Measurements from ENCODE around the gene CENPF. TPM values are rescaled to one million over a fixed set of nuclear protein-coding genes. Genes with fewer than 3 reads are reported as not detected.
"Not testable (repeated sequence)": the region's sequence is repeated elsewhere in the genome, so short reads cannot be mapped to it uniquely, and the experiment has no call there.

Gene CENPF
- polyA plus RNA-seq, 1 donor from 2014 or later = 5.4 TPM

GRCh38 chr1:214609692-214610091 is 6.7 kb downstream of the CENPF start (continued):
- no peak for TF ChIP-seq REST (IDR thresholded peaks at IDR 0.05; ENCODE audit: borderline replicate concordance)

DNA sequence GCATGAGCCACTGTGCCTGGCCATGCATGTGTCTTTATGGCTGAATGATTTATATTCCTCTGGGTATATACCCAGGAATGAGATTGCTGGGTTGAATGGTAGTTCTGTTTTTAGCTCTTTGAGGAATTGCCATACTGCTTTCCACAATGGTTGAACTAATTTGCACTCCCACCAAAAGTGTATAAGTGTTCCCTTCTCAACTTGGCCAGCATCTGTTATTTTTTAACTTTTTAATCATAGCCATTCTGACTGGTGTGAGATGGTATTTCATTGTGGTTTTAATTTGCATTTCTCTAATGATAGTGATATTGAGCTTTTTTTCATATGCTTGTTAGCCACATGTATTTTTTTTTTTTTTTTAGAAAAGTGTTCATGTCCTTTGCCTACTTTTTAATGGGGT is 7.1 kb downstream of the CENPF start:
- not testable (repeated sequence) for H3F3A ChIP-seq (ENCODE audit: insufficient read depth, low read length, poor library complexity, severe bottlenecking); H3K9me2 ChIP-seq (ENCODE audit: insufficient read depth, low read length); H3K4me3 ChIP-seq (ENCODE audit: low read length); H2AFZ ChIP-seq (ENCODE audit: low read depth, low read length); H4K20me1 ChIP-seq (ENCODE audit: insufficient read depth); H3K27me3 ChIP-seq (ENCODE audit: insufficient read depth, low read depth, low read length); H3K9me3 ChIP-seq (ENCODE audit: low read length); H3K4me2 ChIP-seq (ENCODE audit: low read length); H3K36me3 ChIP-seq (ENCODE audit: insufficient read depth, low read length); H3K27ac ChIP-seq (ENCODE audit: low read length); H3K9ac ChIP-seq (ENCODE audit: low read length)
- H3K79me2 ChIP-seq (replicated peaks; ENCODE audit: insufficient read depth, low read length) = peaks cover 25% of the 10 kb centered on the region

DNA sequence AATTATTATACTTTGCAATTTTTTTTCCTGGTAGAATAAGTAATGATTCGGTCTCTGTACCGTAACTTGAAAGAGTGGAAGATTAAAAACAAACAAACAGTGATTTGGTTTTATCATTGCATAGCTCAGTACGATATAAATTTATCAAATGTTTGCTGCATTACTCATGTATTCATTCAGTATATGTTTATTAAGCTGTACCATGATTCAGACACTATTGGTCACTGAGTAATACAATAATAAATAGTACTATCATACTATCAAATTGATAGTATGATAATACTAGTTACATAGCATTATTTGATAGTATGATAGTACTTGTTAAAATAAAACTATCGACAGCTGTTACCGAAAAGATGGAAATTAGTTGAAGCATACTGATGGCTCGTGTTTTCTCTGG is 12.1 kb downstream of the CENPF start:
- Histone ChIP-seq H3K27me3 (ENCODE audit: insufficient read depth, low read depth, low read length) (no peaks in the 10 kb centered on the region), H3K27ac (ENCODE audit: low read length) (no peak overlapping the region), H3K9ac (ENCODE audit: low read length) (no peak overlapping the region), H3K9me2 (ENCODE audit: insufficient read depth, low read length) (no peaks in the 10 kb centered on the region), H4K20me1 (ENCODE audit: insufficient read depth) (no peaks in the 10 kb centered on the region), H3K9me3 (ENCODE audit: low read length) (no peaks in the 10 kb centered on the region), H3K4me3 (ENCODE audit: low read length) (no peak overlapping the region), H3K36me3 (ENCODE audit: insufficient read depth, low read length) (no peaks in the 10 kb centered on the region), H3K79me2 (replicated peaks; ENCODE audit: insufficient read depth, low read length) (peaks cover 13% of the 10 kb centered on the region), H3F3A (ENCODE audit: insufficient read depth, low read length, poor library complexity, severe bottlenecking) (no peaks in the 10 kb centered on the region), H3K4me2 (ENCODE audit: low read length) (no peak overlapping the region), H2AFZ (ENCODE audit: low read depth, low read length) (no peak overlapping the region)
- TF ChIP-seq POLR2AphosphoS5 (IDR thresholded peaks at IDR 0.05) (no peak), REST (IDR thresholded peaks at IDR 0.05; ENCODE audit: borderline replicate concordance) (no peak), RAD21 (conservative IDR thresholded peaks at IDR 0.05) (no peak), CTCF (IDR thresholded peaks at IDR 0.05; ENCODE audit: poor library complexity, severe bottlenecking) (no peak), EP300 (conservative IDR thresholded peaks at IDR 0.05; ENCODE audit: poor library complexity, severe bottlenecking) (no peak), TAF1 (IDR thresholded peaks at IDR 0.05; ENCODE audit: low read depth) (no peak), MXI1 (conservative IDR thresholded peaks at IDR 0.05; ENCODE audit: poor library complexity, severe bottlenecking) (no peak), SMC3 (conservative IDR thresholded peaks at IDR 0.05; ENCODE audit: poor library complexity) (no peak), EZH2 (IDR thresholded peaks at IDR 0.05; ENCODE audit: borderline replicate concordance, insufficient read depth, low read length, poor library complexity, severe bottlenecking) (no peak)

All from neural cell (in vitro differentiated cells).